A673 (cell line): ENCODE results near the gene TMEM63B.

Source experiments
- CTCF ChIP-seq: fragments of 300-800, 200-600 bp; sonication (generic); conservative IDR thresholded peaks from 2 replicates; pipeline ENCODE4 v1.5.1; 2017; ENCODE audit warnings: low read depth, mild to moderate bottlenecking, antibody characterized with exemption, low read length, moderate library complexity, mixed read lengths
- EZH2 ChIP-seq: fragments of 200-600 bp; sonication (generic); IDR thresholded peaks from 2 replicates; pipeline ENCODE4 v1.6.1; 2017; ENCODE audit warnings: borderline replicate concordance, low read depth, mild to moderate bottlenecking, mixed read lengths, antibody characterized with exemption, low read length; ENCODE audit not compliant: poor library complexity, severe bottlenecking

GRCh38 chr6:44201638-44202303 lies 74.4 kb downstream of the TMEM63B start:
- TF ChIP-seq CTCF (no peak), EZH2 (no peak)
